Measurements from ENCODE around the gene RBFOX1. TPM values are rescaled to one million over a fixed set of nuclear protein-coding genes. Genes with fewer than 3 reads are reported as not detected.

RBFOX1 gene
- total RNA-seq, 4 donors from 2014 or later = not detected

- no peaks in the 10 kb centered on the region for H3K27me3 ChIP-seq
- no peak overlapping the region for H3K4me3 ChIP-seq
- intact Hi-C loops (cut with DNase I) = no loop called here
- no peak overlapping the region for H3K27ac ChIP-seq (replicated peaks in 1 of 4)
- H3K4me1 ChIP-seq = no peaks in the 10 kb centered on the region
- 59% methylated on average over 10 of the region's 10 CpGs for WGBS
- no peaks in the 10 kb centered on the region for H3K36me3 ChIP-seq
- no peaks in the 10 kb centered on the region for H3K9me3 ChIP-seq
- TF ChIP-seq POLR2A (IDR thresholded peaks at IDR 0.05; ENCODE audit: low read depth) (no peak), EP300 (IDR thresholded peaks at IDR 0.05) (no peak), POLR2AphosphoS5 (IDR thresholded peaks at IDR 0.05) (no peak)
- TF ChIP-seq, protein P1, sequence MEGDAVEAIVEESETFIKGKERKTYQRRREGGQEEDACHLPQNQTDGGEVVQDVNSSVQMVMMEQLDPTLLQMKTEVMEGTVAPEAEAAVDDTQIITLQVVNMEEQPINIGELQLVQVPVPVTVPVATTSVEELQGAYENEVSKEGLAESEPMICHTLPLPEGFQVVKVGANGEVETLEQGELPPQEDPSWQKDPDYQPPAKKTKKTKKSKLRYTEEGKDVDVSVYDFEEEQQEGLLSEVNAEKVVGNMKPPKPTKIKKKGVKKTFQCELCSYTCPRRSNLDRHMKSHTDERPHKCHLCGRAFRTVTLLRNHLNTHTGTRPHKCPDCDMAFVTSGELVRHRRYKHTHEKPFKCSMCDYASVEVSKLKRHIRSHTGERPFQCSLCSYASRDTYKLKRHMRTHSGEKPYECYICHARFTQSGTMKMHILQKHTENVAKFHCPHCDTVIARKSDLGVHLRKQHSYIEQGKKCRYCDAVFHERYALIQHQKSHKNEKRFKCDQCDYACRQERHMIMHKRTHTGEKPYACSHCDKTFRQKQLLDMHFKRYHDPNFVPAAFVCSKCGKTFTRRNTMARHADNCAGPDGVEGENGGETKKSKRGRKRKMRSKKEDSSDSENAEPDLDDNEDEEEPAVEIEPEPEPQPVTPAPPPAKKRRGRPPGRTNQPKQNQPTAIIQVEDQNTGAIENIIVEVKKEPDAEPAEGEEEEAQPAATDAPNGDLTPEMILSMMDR (IDR thresholded peaks at IDR 0.05) = no peak
- DNase-seq (ENCODE audit: extremely low spot score) = no peak
These were observed 150.1 kb downstream of the RBFOX1 start for GRCh38 chr16:7482596-7483290.

GRCh38 chr16:7487574-7488323, 155.1 kb downstream of the RBFOX1 start:
- Histone ChIP-seq H3K27me3 (no peaks in the 10 kb centered on the region), H3K9me3 (no peaks in the 10 kb centered on the region), H3K27ac (replicated peaks in 1 of 4) (no peak overlapping the region), H3K4me1 (no peaks in the 10 kb centered on the region), H3K4me3 (no peak overlapping the region), H3K36me3 (no peaks in the 10 kb centered on the region)
- TF ChIP-seq, protein P1 (IDR thresholded peaks at IDR 0.05) = no peak
- no peak for TF ChIP-seq EP300 (IDR thresholded peaks at IDR 0.05)
- TF ChIP-seq POLR2AphosphoS5 (IDR thresholded peaks at IDR 0.05) = no peak
- no peak for TF ChIP-seq POLR2A (IDR thresholded peaks at IDR 0.05; ENCODE audit: low read depth)
- DNase-seq (ENCODE audit: extremely low spot score) = no peak
- WGBS = 67% methylated on average over 12 of the region's 12 CpGs
- intact Hi-C loops (cut with DNase I) = no loop called here

GRCh38 chr16:7492122-7492521, 159.5 kb downstream of the RBFOX1 start:
- no peak overlapping the region for H3K27ac ChIP-seq (replicated peaks in 1 of 4)
- intact Hi-C loops (cut with DNase I) = no loop called here
- H3K36me3 ChIP-seq = no peaks in the 10 kb centered on the region
- 28% methylated on average over 1 of the region's 1 CpG for WGBS
- no peaks in the 10 kb centered on the region for H3K9me3 ChIP-seq
- no peak for DNase-seq (ENCODE audit: extremely low spot score)
- TF ChIP-seq, protein P1 (IDR thresholded peaks at IDR 0.05) = no peak
- TF ChIP-seq EP300 (IDR thresholded peaks at IDR 0.05) (no peak), POLR2A (IDR thresholded peaks at IDR 0.05; ENCODE audit: low read depth) (no peak)
- no peak overlapping the region for H3K4me3 ChIP-seq
- H3K4me1 ChIP-seq = no peaks in the 10 kb centered on the region
- H3K27me3 ChIP-seq = no peaks in the 10 kb centered on the region

GRCh38 chr16:7493133-7493532, 160.5 kb downstream of the RBFOX1 start:
- Histone ChIP-seq H3K4me3 (no peak overlapping the region), H3K27ac (replicated peaks in 1 of 4) (no peak overlapping the region), H3K9me3 (no peaks in the 10 kb centered on the region), H3K36me3 (no peaks in the 10 kb centered on the region), H3K27me3 (no peaks in the 10 kb centered on the region), H3K4me1 (no peaks in the 10 kb centered on the region)
- 78% methylated on average over 6 of the region's 6 CpGs for WGBS
- TF ChIP-seq, protein P1 (IDR thresholded peaks at IDR 0.05) = no peak
- no peak for TF ChIP-seq POLR2A (IDR thresholded peaks at IDR 0.05; ENCODE audit: low read depth)
- no peak for DNase-seq (ENCODE audit: extremely low spot score)
- intact Hi-C loops (cut with DNase I) = no loop called here
